Measurements from ENCODE around the gene OTUD3. TPM values are rescaled to one million over a fixed set of nuclear protein-coding genes. Genes with fewer than 3 reads are reported as not detected.

Gene OTUD3
- total and polyA plus RNA-seq, 9 of the 15 experiments (the other 6 are each of a cell fraction or from before 2014, with no cell fraction given), result 2.0 to 16.6 (median 11.0) TPM

DNA sequence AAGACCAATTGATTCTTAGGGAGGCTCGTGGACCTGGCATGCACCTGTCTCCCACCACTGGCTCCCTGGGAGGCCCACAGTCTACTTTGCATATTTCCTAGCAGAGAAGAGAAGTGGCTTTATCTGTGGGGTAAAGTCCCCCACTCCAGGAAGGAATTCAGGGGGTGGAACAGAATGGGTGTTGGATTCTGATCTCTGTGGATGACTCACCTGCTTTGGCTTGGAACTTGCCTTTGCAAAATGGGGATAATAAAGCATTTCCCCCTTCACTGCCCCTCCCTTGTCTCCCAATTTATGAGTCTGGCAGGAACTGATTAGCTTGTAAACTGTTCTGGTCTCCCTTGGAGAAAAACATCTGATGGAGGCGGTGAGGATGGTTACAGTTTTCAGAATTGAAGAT lies 21.2 kb upstream of the OTUD3 start (continued):
- TF ChIP-seq HMBOX1 (IDR thresholded peaks at IDR 0.05) (no peak), ZNF140 (CRISPR knock-in tag; IDR thresholded peaks at IDR 0.05) (no peak), TRIM24 (IDR thresholded peaks at IDR 0.05) (peak; percentile 64 to 75; a peak in 3 of 4 replicates), RBM25 (IDR thresholded peaks at IDR 0.05; ENCODE audit: low read depth, low read length, severe bottlenecking) (no peak), SMARCE1 (IDR thresholded peaks at IDR 0.05) (peak; percentile 71), XRCC3 (IDR thresholded peaks at IDR 0.05) (no peak), EZH2 (IDR thresholded peaks at IDR 0.05; ENCODE audit: borderline replicate concordance, low read depth, low read length) (no peak), POU5F1 (IDR thresholded peaks at IDR 0.05; ENCODE audit: borderline replicate concordance, low read depth, low read length, partially characterized antibody) (no peak), ZBTB2 (IDR thresholded peaks at IDR 0.05) (no peak), FOXP4 (CRISPR knock-in tag; IDR thresholded peaks at IDR 0.05; ENCODE audit: borderline replicate concordance) (no peak), SRSF9 (IDR thresholded peaks at IDR 0.05; ENCODE audit: borderline replicate concordance, low read depth, low read length) (no peak), ZNF311 (CRISPR knock-in tag; IDR thresholded peaks at IDR 0.05) (no peak), E2F3 (CRISPR knock-in tag; IDR thresholded peaks at IDR 0.05) (no peak), LCOR (CRISPR knock-in tag; IDR thresholded peaks at IDR 0.05) (peak; percentile 68), CREB1 (IDR thresholded peaks at IDR 0.05) (no peak), CREB1 (CRISPR knock-in tag; IDR thresholded peaks at IDR 0.05) (no peak), ZBTB26 (CRISPR knock-in tag; IDR thresholded peaks at IDR 0.05) (no peak), HMGN3 (IDR thresholded peaks at IDR 0.05; ENCODE audit: borderline replicate concordance, extremely low read depth, insufficient read length, low read depth, low read length) (no peak), FUS (optimal IDR thresholded peaks at IDR 0.05; ENCODE audit: low read depth, low read length) (no peak), HEY1 (CRISPR knock-in tag; IDR thresholded peaks at IDR 0.05; ENCODE audit: borderline replicate concordance) (no peak), SMAD4 (CRISPR knock-in tag; conservative IDR thresholded peaks at IDR 0.05) (peak; percentile 46; the same call in 1 of the 2 replicates), NFE2L1 (tag; IDR thresholded peaks at IDR 0.05; ENCODE audit: borderline replicate concordance, low read depth) (no peak), NCOA1 (IDR thresholded peaks at IDR 0.05; ENCODE audit: low read depth) (no peak), DMBX1 (CRISPR knock-in tag; IDR thresholded peaks at IDR 0.05; ENCODE audit: borderline replicate concordance) (0 out of 2 replicates have a peak, but pooled peaks have one; percentile 33)
